Inferior parietal cortex (tissue), 1 donor: ENCODE data around the gene CHCHD2.
"Not testable (repeated sequence)": the region's sequence is repeated elsewhere in the genome, so short reads cannot be mapped to it uniquely, and the experiment has no call there.

Experiments
- DNase-seq: peaks from one replicate; pipeline ENCODE4 v3.0.0-alpha.2; 2016; ENCODE audit errors: extremely low spot score

Gene CHCHD2

DNA sequence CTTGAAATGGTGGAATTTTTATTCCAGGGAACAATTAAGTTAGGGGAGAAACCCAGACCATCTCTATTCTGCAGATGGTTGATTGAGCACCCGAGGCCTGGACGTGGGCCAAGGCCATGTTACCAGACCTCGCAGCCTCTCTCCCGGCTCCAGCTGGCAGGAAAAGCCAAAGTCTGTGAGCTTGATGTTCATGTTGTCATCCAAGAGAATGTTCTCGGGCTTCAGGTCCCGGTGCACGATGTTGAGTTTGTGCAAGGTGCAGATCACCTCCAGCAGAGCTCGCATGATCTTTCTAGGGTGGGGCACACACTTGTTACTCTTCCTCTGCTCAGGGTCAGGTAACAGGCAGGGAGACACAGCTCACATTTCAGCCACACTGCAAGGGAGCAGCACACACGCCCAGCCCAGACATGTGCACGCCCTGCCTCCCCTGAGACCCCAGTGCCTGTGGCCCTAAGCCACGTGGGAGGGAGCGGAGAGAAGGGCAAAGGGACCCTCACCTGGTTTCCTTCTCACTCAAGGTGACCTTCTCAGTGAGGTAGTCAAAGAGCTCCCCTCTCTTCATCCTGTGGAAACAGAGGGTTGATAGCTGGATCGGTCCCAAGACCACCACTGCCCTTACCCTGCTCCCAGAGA lies 23.0 kb downstream of the CHCHD2 start:
- DNase-seq = no peak

GRCh38 chr7:56081626-56082340 lies 24.5 kb downstream of the CHCHD2 start:
- no peak for DNase-seq

GRCh38 chr7:56080726-56081435 lies 25.4 kb downstream of the CHCHD2 start:
- DNase-seq = not testable (repeated sequence)

- peak; percentile 68 for DNase-seq
These were observed 26.7 kb downstream of the CHCHD2 start for GRCh38 chr7:56079450-56080185.

DNA sequence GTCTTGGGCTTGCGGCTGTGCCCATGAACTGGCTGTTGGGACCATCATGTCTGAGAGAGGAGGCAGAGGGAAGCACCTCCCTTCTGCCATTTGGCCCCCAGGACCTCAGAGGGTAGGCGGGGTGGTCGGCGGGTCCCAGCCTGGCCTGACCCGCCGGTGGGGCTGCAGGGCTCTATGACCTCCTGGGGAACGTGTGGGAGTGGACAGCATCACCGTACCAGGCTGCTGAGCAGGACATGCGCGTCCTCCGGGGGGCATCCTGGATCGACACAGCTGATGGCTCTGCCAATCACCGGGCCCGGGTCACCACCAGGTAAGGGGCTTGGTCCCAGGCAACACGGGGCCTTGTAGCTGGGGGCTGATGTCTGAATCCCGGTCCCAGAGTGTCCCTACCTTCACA lies 28.1 kb downstream of the CHCHD2 start:
- no peak for DNase-seq

GRCh38 chr7:56077681-56078080 lies 28.6 kb downstream of the CHCHD2 start:
- no peak for DNase-seq

GRCh38 chr7:56074371-56074791 lies 31.9 kb downstream of the CHCHD2 start:
- peak; percentile 91 for DNase-seq

- not testable (repeated sequence) for DNase-seq
These were observed 39.9 kb downstream of the CHCHD2 start for GRCh38 chr7:56066376-56066775.

DNA sequence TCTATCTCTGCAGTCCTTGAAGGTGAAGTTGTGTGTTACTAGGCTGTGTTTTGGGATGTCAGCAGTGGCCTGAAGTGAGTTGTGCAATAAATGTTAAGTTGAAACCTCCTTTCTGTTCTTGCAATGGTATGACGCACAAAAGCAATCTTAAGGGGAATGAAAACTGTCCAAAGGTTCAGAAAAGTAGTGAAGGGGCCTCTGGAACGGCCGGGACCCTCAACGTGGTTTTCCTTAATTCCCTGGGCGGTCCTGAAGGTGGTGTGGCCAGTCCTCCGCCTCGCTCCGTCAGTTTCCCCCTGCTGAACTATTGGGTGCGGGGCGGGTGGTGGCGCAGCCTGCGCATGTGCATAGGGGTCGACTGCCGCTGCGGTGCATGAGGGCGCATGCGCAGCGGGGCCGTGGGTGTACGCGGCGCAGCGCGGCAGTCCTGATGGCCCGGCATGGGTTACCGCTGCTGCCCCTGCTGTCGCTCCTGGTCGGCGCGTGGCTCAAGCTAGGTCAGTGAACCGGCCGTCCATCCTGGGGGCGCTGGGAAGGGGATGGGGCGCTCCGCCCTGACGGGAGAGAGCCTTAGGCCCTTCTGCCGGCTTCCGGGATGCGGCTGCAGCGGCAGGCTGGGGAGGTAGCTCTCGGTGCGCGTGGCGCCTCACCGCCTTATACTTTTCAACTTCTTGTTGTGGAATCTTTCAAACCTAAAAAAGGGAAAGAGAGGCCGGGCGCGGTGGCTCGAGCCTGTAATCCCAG lies 42.2 kb downstream of the CHCHD2 start, which contains the start of gene SUMF2:
Gene SUMF2 (plus strand): TSS at position 405 of the 744 bp plus-strand sequence. CDS start 26 bp downstream, at position 431.
- peak; percentile 94 for DNase-seq

- DNase-seq = no peak
These were observed 42.8 kb downstream of the CHCHD2 start for GRCh38 chr7:56063500-56063881.

DNA sequence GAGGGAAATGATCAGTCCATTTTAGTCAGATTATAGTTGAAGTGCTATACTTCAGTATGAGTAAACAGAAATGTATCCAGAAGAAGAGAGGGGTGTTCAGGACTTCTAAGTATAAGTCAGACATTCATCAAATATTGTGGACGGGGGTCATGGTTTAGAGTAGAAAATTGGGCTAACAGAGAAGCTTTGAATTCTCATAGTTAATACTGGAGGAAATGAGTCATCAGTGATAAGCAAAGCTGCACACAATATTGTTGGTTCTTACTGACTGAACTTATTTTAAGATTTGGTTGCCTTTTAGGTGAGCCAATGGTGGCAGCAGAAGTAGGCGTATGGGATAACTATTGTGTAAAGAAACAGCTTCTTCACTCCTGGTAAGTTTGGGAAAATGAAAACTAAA lies 43.9 kb downstream of the CHCHD2 start:
- DNase-seq = no peak

- no peak for DNase-seq
These were observed 52.3 kb downstream of the CHCHD2 start for GRCh38 chr7:56053993-56054392.

GRCh38 chr7:56053379-56053778 lies 52.9 kb downstream of the CHCHD2 start:
- DNase-seq = no peak
